BE2C (cell line): Measurements from ENCODE around the gene RHNO1.
A peak's percentile ranks its signal among the peaks of the same experiment; 100 is the strongest.

ENCODE experiments used
- DNase-seq: peaks from one replicate; pipeline ENCODE4 v3.0.0-alpha.2; 2020
- H3K27me3 ChIP-seq: fragments of 250-450 bp; sonication (Bioruptor Pico); 2 replicates; pipeline ENCODE4 v1.5.1; 2020; ENCODE audit warnings: mild to moderate bottlenecking
- H3K36me3 ChIP-seq: fragments of 250-450 bp; sonication (Bioruptor Pico); 2 replicates; pipeline ENCODE4 v1.5.1; 2020; ENCODE audit warnings: mild to moderate bottlenecking
- H3K4me1 ChIP-seq: fragments of 250-450 bp; sonication (Bioruptor Pico); 2 replicates; pipeline ENCODE4 v1.5.1; 2020
- H3K4me3 ChIP-seq: 2 replicates; pipeline ENCODE4 v1.5.1; 2011; ENCODE audit warnings: low read depth, low read length
- H3K9me3 ChIP-seq: fragments of 250-450 bp; sonication (Bioruptor Pico); 2 replicates; pipeline ENCODE4 v1.5.1; 2020
- TF ChIP-seq, protein P1 (sequence below): IDR thresholded peaks from 2 replicates; pipeline ENCODE4 v1.5.1; 2012; ENCODE audit warnings: mild to moderate bottlenecking, low read depth, low read length

Gene RHNO1

DNA sequence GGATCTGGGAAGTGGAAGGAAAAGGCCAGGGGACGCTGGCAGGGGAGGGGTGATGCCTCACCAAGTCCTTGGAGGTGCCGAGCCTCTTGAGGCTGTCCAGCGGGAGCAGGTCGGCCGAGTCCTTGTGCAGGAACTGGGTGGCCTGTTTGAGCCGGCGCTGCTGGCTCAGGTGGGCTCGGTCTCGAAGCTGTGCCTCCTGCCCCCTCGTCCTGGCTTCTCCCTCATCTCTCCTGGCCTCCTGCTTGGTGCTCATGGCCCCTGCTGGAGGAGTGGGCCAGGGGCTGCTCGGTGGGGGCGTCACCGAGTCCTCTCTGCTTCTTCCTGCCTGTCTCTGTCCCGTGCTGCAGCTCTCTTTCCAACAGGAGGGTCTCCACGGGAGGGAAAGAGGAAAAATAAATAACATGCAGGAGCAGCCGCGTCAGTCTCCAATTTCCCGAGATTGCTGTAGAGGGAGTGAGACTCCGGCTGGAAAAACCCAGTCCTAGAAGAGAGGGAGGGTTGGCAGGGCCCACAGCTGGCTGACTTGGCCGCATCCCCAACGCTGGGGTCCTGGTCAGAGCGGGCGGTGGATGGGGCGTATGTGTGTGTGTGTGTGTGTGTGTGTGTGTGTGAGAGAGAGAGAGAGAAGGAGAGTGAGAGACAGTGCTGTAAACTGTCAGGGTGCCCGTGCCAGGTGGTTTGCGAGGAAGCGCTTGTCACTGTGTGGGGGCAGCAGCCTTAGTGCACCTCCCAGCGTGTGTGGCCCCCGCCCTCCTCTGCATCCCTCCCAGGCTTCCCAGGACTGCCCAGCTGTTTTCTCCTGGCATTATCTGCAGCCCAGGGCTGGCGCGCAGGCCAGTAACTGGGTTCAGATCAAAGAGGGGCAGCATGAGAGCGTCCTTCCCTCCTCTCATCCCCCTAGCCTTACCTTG, 42.2 kb upstream of the RHNO1 start, which contains the start of gene NRIP2:
NRIP2 (minus strand) TSS at position 455 of the 911 bp plus-strand sequence; CDS start at position 403, 52 bp downstream.
- peaks cover 11% of the 10 kb centered on the region for H3K4me1 ChIP-seq
- peak within 1 kb of the TSS; percentile 22 for H3K4me3 ChIP-seq
- TF ChIP-seq, protein P1, sequence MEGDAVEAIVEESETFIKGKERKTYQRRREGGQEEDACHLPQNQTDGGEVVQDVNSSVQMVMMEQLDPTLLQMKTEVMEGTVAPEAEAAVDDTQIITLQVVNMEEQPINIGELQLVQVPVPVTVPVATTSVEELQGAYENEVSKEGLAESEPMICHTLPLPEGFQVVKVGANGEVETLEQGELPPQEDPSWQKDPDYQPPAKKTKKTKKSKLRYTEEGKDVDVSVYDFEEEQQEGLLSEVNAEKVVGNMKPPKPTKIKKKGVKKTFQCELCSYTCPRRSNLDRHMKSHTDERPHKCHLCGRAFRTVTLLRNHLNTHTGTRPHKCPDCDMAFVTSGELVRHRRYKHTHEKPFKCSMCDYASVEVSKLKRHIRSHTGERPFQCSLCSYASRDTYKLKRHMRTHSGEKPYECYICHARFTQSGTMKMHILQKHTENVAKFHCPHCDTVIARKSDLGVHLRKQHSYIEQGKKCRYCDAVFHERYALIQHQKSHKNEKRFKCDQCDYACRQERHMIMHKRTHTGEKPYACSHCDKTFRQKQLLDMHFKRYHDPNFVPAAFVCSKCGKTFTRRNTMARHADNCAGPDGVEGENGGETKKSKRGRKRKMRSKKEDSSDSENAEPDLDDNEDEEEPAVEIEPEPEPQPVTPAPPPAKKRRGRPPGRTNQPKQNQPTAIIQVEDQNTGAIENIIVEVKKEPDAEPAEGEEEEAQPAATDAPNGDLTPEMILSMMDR: peak; percentile 12; the same call in 1 of the 2 replicates
- no peaks in the 10 kb centered on the region for H3K9me3 ChIP-seq
- no peaks in the 10 kb centered on the region for H3K27me3 ChIP-seq
- DNase-seq: peak; percentile 77
- no peaks in the 10 kb centered on the region for H3K36me3 ChIP-seq

GRCh38 chr12:2835691-2836403, 41.2 kb upstream of the RHNO1 start:
- Histone ChIP-seq H3K4me1 (peaks cover 11% of the 10 kb centered on the region), H3K36me3 (no peaks in the 10 kb centered on the region), H3K27me3 (no peaks in the 10 kb centered on the region), H3K9me3 (no peaks in the 10 kb centered on the region), H3K4me3 (no peak overlapping the region)
- TF ChIP-seq, protein P1: no peak
- no peak for DNase-seq

DNA sequence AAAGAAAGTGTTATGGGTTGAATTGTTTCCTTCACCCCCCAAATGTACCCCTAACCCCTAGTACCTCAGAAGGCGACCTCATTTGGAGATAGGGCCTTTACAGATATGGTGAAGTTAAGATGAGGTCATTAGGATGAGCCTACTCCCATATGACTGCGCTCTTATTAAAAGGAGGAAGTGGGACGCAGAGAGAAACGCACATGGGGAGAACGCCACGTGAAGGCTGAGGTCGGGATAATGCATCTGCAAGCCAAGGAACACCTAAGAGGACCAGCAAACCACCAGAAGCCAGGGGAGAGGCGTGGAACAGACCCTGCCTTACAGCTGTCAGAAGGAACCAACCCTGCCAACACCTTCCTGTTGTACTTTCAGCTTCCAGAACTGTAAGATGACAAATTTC, 40.4 kb upstream of the RHNO1 start:
- TF ChIP-seq, protein P1: no peak
- Histone ChIP-seq H3K27me3 (no peaks in the 10 kb centered on the region), H3K4me3 (no peak overlapping the region), H3K9me3 (no peaks in the 10 kb centered on the region), H3K36me3 (no peaks in the 10 kb centered on the region), H3K4me1 (peaks cover 17% of the 10 kb centered on the region)
- DNase-seq: no peak

GRCh38 chr12:2841056-2841650, 35.9 kb upstream of the RHNO1 start:
- peak; percentile 79 for DNase-seq
- H3K9me3 ChIP-seq: no peaks in the 10 kb centered on the region
- TF ChIP-seq, protein P1: no peak
- peaks cover 8% of the 10 kb centered on the region for H3K4me1 ChIP-seq
- H3K27me3 ChIP-seq: no peaks in the 10 kb centered on the region
- no peaks in the 10 kb centered on the region for H3K36me3 ChIP-seq
- no peak overlapping the region for H3K4me3 ChIP-seq

DNA sequence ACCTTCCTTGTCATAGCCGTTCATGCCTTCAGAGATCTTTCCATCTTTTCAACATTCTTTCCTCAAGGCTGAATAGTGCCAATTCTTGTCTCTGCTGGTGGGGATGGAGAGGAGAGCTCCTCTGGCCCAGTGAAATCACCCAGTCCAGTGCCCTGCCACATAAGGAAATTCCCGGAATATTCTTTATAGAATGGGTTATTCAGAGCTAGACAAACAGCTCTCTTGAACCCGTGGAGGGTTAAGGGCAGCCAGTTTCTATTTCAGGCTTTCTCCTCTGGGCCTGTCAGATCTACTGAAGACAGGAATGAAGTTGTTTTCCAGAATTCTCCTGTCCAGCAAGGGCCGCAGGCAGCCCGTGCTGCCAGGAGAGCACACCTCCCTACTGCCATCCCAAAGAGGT, 34.1 kb upstream of the RHNO1 start:
- Histone ChIP-seq H3K27me3 (no peaks in the 10 kb centered on the region), H3K4me3 (no peak overlapping the region), H3K36me3 (no peaks in the 10 kb centered on the region), H3K9me3 (no peaks in the 10 kb centered on the region), H3K4me1 (peaks cover 8% of the 10 kb centered on the region; the same call in 1 of the 2 replicates)
- TF ChIP-seq, protein P1: no peak
- no peak for DNase-seq
